ENCODE results near the gene DENND1B.

DNA sequence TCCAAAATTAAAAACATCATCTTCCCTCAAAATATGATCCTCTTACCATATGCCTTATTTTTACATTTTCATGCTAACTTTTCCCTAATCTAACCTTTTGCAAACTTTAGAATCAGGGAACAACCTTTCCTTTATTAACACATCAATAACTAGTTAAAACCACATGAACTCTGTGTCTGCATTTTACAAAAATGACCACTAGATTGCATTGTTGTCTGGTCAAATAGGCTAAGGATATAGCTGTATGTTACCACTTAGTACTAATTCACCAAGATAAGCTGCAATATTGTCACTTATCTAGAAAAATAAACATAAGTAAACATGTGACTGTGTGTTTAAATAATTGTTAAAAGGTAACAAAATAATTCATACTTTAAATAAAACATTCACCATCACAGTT, 82.3 kb downstream of the DENND1B start:
- no peak for TF ChIP-seq POLR2A (IDR thresholded peaks at IDR 0.05; ENCODE audit: low read depth, low read length)
- TF ChIP-seq POLR2AphosphoS5 (IDR thresholded peaks at IDR 0.05; ENCODE audit: low read depth, low read length), result no peak
- no peak for TF ChIP-seq POU2F2 (IDR thresholded peaks at IDR 0.05; ENCODE audit: low read depth, low read length)
- no peak for TF ChIP-seq TAF1 (IDR thresholded peaks at IDR 0.05; ENCODE audit: low read depth, low read length)
- no peak for TF ChIP-seq PAX5 (IDR thresholded peaks at IDR 0.05; ENCODE audit: insufficient read depth, low read length, severe bottlenecking)

Measured in GM12891 (cell line).